GM23338 (cell line): ENCODE results near the gene SERINC5. TPM values are rescaled to one million over a fixed set of nuclear protein-coding genes. Genes with fewer than 3 reads are reported as not detected.
A peak's percentile ranks its signal among the peaks of the same experiment; 100 is the strongest.

Source experiments
- ATAC-seq: fragments of 200-7000 bp; cut with Tn5 transposase; 3 replicates; pipeline ENCODE4 v1.9.1; 2020
- DNase-seq: peaks from one replicate; pipeline ENCODE4 v3.0.0-alpha.2; 2015; ENCODE audit warnings: low spot score
- H2AFZ ChIP-seq: fragments of 200-600 bp; sonication (generic); 2 replicates; pipeline ENCODE4 v1.8.0; 2016; ENCODE audit warnings: antibody characterized with exemption, mild to moderate bottlenecking, moderate library complexity
- H3F3A ChIP-seq: fragments of 200-600 bp; sonication (generic); replicated peaks from 2 replicates; pipeline ENCODE4 v1.8.0; 2017; ENCODE audit warnings: antibody characterized with exemption, mixed run types, low read depth
- H3K27ac ChIP-seq: fragments of 200-600 bp; sonication (generic); 2 replicates; pipeline ENCODE4 v1.6.1; 2016; ENCODE audit warnings: low read depth
- H3K27me3 ChIP-seq: fragments of 200-600 bp; sonication (generic); 2 replicates; pipeline ENCODE4 v1.8.0; 2016; ENCODE audit warnings: mild to moderate bottlenecking, mixed run types, moderate library complexity; ENCODE audit not compliant: insufficient read depth
- H3K36me3 ChIP-seq: fragments of 200-600 bp; sonication (generic); 2 replicates; pipeline ENCODE4 v1.8.0; 2016; ENCODE audit warnings: mild to moderate bottlenecking; ENCODE audit not compliant: insufficient read depth
- H3K4me1 ChIP-seq: fragments of 200-600 bp; sonication (generic); 2 replicates; pipeline ENCODE4 v1.8.0; 2016; ENCODE audit warnings: mild to moderate bottlenecking, moderate library complexity; ENCODE audit not compliant: insufficient read depth
- H3K4me2 ChIP-seq: fragments of 200-600 bp; sonication (generic); 2 replicates; pipeline ENCODE4 v1.7.1; 2017; ENCODE audit warnings: mixed run types
- H3K4me3 ChIP-seq: fragments of 200-600 bp; sonication (generic); 2 replicates; pipeline ENCODE4 v1.6.1; 2016; ENCODE audit warnings: mixed run types
- H3K79me2 ChIP-seq: fragments of 200-600 bp; sonication (generic); replicated peaks from 2 replicates; pipeline ENCODE4 v1.8.0; 2017; ENCODE audit warnings: mild to moderate bottlenecking; ENCODE audit not compliant: insufficient read depth
- H3K9me2 ChIP-seq: fragments of 200-600 bp; sonication (generic); 2 replicates; pipeline ENCODE4 v1.8.0; 2017; ENCODE audit not compliant: insufficient read depth
- H4K20me1 ChIP-seq: fragments of 200-600 bp; sonication (generic); replicated peaks from 2 replicates; pipeline ENCODE4 v1.8.0; 2017; ENCODE audit warnings: mild to moderate bottlenecking; ENCODE audit not compliant: insufficient read depth
- H3K27ac Mint-ChIP-seq: 2 replicates; pipeline ENCODE4 v1.8.0; 2020; ENCODE audit warnings: inconsistent platforms, mild to moderate bottlenecking, moderate library complexity, mixed read lengths
- H3K27me3 Mint-ChIP-seq: 3 replicates; pipeline ENCODE4 v1.8.0; 2022; ENCODE audit warnings: low read depth, mild to moderate bottlenecking, moderate library complexity, mixed read lengths, inconsistent platforms; ENCODE audit not compliant: insufficient read depth, poor library complexity
- H3K36me3 Mint-ChIP-seq: 3 replicates; pipeline ENCODE4 v1.8.0; 2021; ENCODE audit warnings: low read depth, mild to moderate bottlenecking, inconsistent platforms, moderate library complexity, mixed read lengths
- H3K4me1 Mint-ChIP-seq: 3 replicates; pipeline ENCODE4 v1.8.0; 2020; ENCODE audit warnings: mild to moderate bottlenecking, inconsistent platforms, mixed read lengths
- H3K4me3 Mint-ChIP-seq: 3 replicates; pipeline ENCODE4 v1.8.0; 2021; ENCODE audit warnings: moderate library complexity, mild to moderate bottlenecking, inconsistent platforms, mixed read lengths
- H3K9me3 Mint-ChIP-seq: 3 replicates; pipeline ENCODE4 v1.8.0; 2020; ENCODE audit warnings: moderate library complexity, mild to moderate bottlenecking, inconsistent platforms, mixed read lengths
- CREB1 ChIP-seq: fragments of 250-450 bp; sonication (Bioruptor Pico); IDR thresholded peaks from 2 replicates; pipeline ENCODE4 v1.5.0; 2020; ENCODE audit warnings: low read depth, mild to moderate bottlenecking, moderate library complexity
- EZH2 ChIP-seq: fragments of 200-600 bp; sonication (generic); IDR thresholded peaks from one replicate; pipeline ENCODE4 v1.8.0; 2017; ENCODE audit warnings: antibody characterized with exemption, mild to moderate bottlenecking, low read depth; ENCODE audit not compliant: unreplicated experiment
- EZH2phosphoT487 ChIP-seq: fragments of 200-600 bp; sonication (generic); IDR thresholded peaks from one replicate; pipeline ENCODE4 v1.8.1; 2018; ENCODE audit warnings: antibody characterized with exemption; ENCODE audit not compliant: unreplicated experiment
- JUNB ChIP-seq: IDR thresholded peaks from one replicate; pipeline ENCODE4 v1.6.1; 2016; ENCODE audit warnings: antibody characterized with exemption; ENCODE audit not compliant: unreplicated experiment
- NANOG ChIP-seq: IDR thresholded peaks from 2 replicates; pipeline ENCODE4 v1.6.1; 2016; ENCODE audit warnings: antibody characterized with exemption, borderline replicate concordance
- POLR2AphosphoS5 ChIP-seq: IDR thresholded peaks from 2 replicates; pipeline ENCODE4 v1.6.1; 2016; ENCODE audit warnings: antibody characterized with exemption, low read depth
- STAT1 ChIP-seq: IDR thresholded peaks from one replicate; pipeline ENCODE4 v1.6.1; 2016; ENCODE audit warnings: antibody characterized with exemption; ENCODE audit not compliant: unreplicated experiment
- ZNF114 ChIP-seq: fragments of 250-450 bp; sonication (Bioruptor Pico); IDR thresholded peaks from 2 replicates; pipeline ENCODE4 v1.5.0; 2020; ENCODE audit warnings: mild to moderate bottlenecking, moderate library complexity
- ZNF331 ChIP-seq: fragments of 250-450 bp; sonication (Bioruptor Pico); IDR thresholded peaks from 2 replicates; pipeline ENCODE4 v1.5.0; 2020; ENCODE audit warnings: low read depth, mild to moderate bottlenecking, moderate library complexity
- polyA plus RNA-seq: library from polyadenylated mRNA; unstranded; fragments of >200 nt; fragmentation: Nextera tagmentation; extraction: Ambion mirVana; gene quantifications from 2 replicates; pipeline ENCODE4 v1.2.1, GENCODE V29; 2016
- total RNA-seq: library from RNA; depleted of rRNA; stranded (reverse); fragments of >200 nt; shearing (Covaris generic); gene quantifications from 2 replicates; pipeline ENCODE4 v1.2.3, GENCODE V29; 2014
- TF ChIP-seq, protein P1 (sequence below): IDR thresholded peaks from 2 replicates; pipeline ENCODE4 v1.6.1; 2016; ENCODE audit warnings: antibody characterized with exemption
- TF ChIP-seq, protein P2 (sequence below): IDR thresholded peaks from one replicate; pipeline ENCODE4 v1.6.1; 2018; ENCODE audit warnings: antibody characterized with exemption; ENCODE audit not compliant: unreplicated experiment

Gene SERINC5
- total and polyA plus RNA-seq, 2 experiments from 2014 or later, result 34.0 to 107 TPM

DNA sequence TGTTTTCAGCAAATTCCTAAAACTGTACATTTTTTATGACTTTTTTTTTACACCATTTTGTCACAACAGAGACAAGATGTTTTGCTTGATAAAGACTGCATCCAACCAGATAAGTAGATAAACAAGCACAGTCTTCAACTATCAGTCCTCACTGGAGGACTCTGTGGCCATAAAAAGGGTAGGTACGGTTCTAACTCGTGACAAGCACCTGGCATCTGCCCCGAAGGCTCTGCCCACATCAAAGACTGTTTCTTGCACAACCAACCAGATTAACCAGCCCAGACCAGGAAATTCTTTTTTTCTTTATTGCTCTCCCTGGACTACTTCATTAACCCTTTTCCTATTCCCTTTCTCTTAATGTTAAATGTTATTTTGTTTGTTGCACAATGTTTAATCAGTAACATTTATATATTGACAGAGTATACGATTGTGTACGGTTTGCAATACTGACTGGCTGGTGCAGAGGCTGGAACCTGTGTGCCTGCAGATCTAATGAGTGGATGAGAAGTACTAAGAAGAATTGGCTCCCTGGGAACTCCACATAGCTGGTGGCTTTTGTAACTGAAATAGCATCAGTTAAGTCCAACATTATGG lies 74.1 kb downstream of the SERINC5 start (continued):
- TF ChIP-seq POLR2AphosphoS5 (no peak), STAT1 (no peak), EZH2 (no peak), JUNB (no peak), CREB1 (CRISPR knock-in tag) (no peak), NANOG (no peak)
- TF ChIP-seq, protein P1, sequence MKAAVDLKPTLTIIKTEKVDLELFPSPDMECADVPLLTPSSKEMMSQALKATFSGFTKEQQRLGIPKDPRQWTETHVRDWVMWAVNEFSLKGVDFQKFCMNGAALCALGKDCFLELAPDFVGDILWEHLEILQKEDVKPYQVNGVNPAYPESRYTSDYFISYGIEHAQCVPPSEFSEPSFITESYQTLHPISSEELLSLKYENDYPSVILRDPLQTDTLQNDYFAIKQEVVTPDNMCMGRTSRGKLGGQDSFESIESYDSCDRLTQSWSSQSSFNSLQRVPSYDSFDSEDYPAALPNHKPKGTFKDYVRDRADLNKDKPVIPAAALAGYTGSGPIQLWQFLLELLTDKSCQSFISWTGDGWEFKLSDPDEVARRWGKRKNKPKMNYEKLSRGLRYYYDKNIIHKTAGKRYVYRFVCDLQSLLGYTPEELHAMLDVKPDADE, result no peak
- TF ChIP-seq, protein P2, sequence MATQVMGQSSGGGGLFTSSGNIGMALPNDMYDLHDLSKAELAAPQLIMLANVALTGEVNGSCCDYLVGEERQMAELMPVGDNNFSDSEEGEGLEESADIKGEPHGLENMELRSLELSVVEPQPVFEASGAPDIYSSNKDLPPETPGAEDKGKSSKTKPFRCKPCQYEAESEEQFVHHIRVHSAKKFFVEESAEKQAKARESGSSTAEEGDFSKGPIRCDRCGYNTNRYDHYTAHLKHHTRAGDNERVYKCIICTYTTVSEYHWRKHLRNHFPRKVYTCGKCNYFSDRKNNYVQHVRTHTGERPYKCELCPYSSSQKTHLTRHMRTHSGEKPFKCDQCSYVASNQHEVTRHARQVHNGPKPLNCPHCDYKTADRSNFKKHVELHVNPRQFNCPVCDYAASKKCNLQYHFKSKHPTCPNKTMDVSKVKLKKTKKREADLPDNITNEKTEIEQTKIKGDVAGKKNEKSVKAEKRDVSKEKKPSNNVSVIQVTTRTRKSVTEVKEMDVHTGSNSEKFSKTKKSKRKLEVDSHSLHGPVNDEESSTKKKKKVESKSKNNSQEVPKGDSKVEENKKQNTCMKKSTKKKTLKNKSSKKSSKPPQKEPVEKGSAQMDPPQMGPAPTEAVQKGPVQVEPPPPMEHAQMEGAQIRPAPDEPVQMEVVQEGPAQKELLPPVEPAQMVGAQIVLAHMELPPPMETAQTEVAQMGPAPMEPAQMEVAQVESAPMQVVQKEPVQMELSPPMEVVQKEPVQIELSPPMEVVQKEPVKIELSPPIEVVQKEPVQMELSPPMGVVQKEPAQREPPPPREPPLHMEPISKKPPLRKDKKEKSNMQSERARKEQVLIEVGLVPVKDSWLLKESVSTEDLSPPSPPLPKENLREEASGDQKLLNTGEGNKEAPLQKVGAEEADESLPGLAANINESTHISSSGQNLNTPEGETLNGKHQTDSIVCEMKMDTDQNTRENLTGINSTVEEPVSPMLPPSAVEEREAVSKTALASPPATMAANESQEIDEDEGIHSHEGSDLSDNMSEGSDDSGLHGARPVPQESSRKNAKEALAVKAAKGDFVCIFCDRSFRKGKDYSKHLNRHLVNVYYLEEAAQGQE, result no peak

DNA sequence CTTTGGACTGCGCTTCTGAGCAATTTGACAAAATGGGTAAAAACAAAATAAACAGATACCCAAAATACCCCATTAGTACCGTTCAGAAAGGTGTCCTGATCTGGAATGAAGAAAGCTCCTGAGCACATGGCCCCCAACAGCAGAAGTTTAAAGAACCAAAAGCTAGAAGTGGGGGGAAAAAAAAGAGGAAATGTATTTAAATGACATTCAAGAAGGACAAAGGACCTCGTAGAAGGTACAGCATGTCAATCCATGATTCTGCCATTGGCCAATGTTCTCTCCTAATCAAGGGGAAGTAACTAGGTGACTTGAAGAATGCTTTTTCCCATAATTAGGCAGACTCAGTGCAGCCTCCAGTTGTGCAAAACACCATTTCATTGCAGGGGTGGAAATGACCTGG lies 78.6 kb downstream of the SERINC5 start:
- H3K9me3 Mint-ChIP-seq, result no peaks in the 10 kb centered on the region

More for the DNA sequence above, 78.6 kb downstream of the SERINC5 start:
- peaks cover 49% of the 10 kb centered on the region for H3K4me1 Mint-ChIP-seq
- Histone ChIP-seq H3K4me1 (peaks cover 40% of the 10 kb centered on the region), H3K27ac (peak overlapping the region; percentile 67), H3K4me3 (no peak overlapping the region), H2AFZ (no peak overlapping the region), H3K9me2 (no peaks in the 10 kb centered on the region), H3K36me3 (peaks cover 21% of the 10 kb centered on the region), H3F3A (0 out of 2 replicates have a peak, but pooled peaks cover 2% of the 10 kb centered on the region), H4K20me1 (no peaks in the 10 kb centered on the region), H3K4me2 (no peak overlapping the region), H3K27me3 (no peaks in the 10 kb centered on the region), H3K79me2 (peaks cover 51% of the 10 kb centered on the region)
- TF ChIP-seq NANOG, result no peak
- TF ChIP-seq EZH2, result no peak
- no peak for TF ChIP-seq ZNF114 (CRISPR knock-in tag)
- TF ChIP-seq CREB1 (CRISPR knock-in tag), result no peak
- TF ChIP-seq JUNB, result no peak
- TF ChIP-seq STAT1, result no peak
- TF ChIP-seq EZH2phosphoT487, result no peak
- no peak for TF ChIP-seq POLR2AphosphoS5
- no peak for TF ChIP-seq ZNF331 (CRISPR knock-in tag)
- TF ChIP-seq, protein P1, result no peak
- no peak for ATAC-seq
- H3K27ac Mint-ChIP-seq, result no peak overlapping the region
- peaks cover 40% of the 10 kb centered on the region for H3K36me3 Mint-ChIP-seq
- peaks cover 6% of the 10 kb centered on the region for H3K27me3 Mint-ChIP-seq
- H3K4me3 Mint-ChIP-seq, result no peak overlapping the region
- no peak for DNase-seq
